ENCODE measurements around the gene CCDC171. TPM values are rescaled to one million over a fixed set of nuclear protein-coding genes. Genes with fewer than 3 reads are reported as not detected.

CCDC171 gene
- total RNA-seq, 1 experiment from 2014 or later: 2.4 TPM

DNA sequence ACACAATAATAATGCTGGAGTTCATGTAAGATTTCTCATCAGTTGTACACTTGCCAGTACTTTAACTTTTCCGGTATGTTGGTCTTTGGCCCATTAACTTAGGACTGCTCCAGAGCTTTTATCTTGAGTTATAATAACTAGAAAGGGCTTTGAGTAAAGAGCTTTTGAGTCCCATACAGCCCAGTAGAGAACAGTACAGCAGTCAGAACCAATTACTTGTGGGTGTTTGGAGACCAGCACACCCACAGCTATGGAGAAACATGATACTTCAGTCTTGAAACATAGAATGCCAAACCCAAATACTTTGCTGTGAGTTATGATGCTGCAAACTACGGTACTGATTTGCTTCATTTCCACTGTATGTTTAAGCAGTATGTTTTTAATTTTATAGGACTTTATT lies 374.3 kb downstream of the CCDC171 start:
- intact Hi-C loops (cut with micrococcal nuclease; ENCODE audit: unreplicated experiment): no loop called here
- H3K4me1 ChIP-seq (replicated peaks; ENCODE audit: insufficient read depth): no peaks in the 10 kb centered on the region

DNA sequence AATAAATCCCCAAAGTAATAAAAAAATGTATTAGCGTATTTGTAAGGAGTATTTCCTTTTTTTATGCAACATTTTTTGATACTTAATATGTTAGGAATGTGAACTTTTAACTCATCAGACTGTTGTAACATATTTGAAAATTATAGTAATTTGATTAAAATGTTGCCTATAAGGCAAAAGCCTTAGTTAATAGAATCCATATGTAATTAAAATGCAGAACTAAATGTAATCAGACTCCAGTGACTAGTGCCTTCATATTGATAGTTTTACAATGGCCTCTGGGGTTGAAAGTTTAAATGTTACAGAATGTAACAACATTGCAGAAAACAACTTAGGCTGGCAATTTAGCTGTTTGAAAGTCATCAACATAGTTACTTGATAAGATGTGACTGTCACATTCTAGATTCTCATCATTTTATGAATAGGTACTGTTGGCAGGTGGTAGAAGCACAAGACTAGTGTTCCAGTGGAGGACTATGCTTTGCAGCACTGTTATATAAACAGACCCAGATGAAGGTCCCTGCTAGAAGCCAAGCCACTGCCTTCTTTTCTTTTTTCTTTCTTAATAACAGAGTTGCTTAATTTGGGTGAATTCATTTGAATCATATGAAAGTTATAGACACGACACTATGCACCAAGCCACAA lies 382.9 kb downstream of the CCDC171 start:
- Histone ChIP-seq H3K27ac (no peak overlapping the region), H3K79me2 (ENCODE audit: low read depth) (no peaks in the 10 kb centered on the region), H3K4me3 (no peak overlapping the region), H2AFZ (no peak overlapping the region), H4K20me1 (ENCODE audit: insufficient read depth) (no peaks in the 10 kb centered on the region), H3K36me3 (ENCODE audit: low read depth) (no peaks in the 10 kb centered on the region), H3K27me3 (ENCODE audit: insufficient read depth, low read depth) (no peaks in the 10 kb centered on the region), H3K4me2 (no peak overlapping the region), H3K4me1 (replicated peaks; ENCODE audit: insufficient read depth) (no peaks in the 10 kb centered on the region), H3F3A (ENCODE audit: insufficient read depth, low read depth) (no peaks in the 10 kb centered on the region), H3K9me3 (ENCODE audit: insufficient read depth, low read depth) (no peaks in the 10 kb centered on the region), H3K9me2 (ENCODE audit: insufficient read depth) (no peaks in the 10 kb centered on the region)
- ChIA-PET POLR2A (ENCODE audit: unreplicated experiment) (no interaction called here), CTCF (no interaction called here)
- intact Hi-C loops (cut with micrococcal nuclease; ENCODE audit: unreplicated experiment): no loop called here
- TF ChIP-seq, protein P1, sequence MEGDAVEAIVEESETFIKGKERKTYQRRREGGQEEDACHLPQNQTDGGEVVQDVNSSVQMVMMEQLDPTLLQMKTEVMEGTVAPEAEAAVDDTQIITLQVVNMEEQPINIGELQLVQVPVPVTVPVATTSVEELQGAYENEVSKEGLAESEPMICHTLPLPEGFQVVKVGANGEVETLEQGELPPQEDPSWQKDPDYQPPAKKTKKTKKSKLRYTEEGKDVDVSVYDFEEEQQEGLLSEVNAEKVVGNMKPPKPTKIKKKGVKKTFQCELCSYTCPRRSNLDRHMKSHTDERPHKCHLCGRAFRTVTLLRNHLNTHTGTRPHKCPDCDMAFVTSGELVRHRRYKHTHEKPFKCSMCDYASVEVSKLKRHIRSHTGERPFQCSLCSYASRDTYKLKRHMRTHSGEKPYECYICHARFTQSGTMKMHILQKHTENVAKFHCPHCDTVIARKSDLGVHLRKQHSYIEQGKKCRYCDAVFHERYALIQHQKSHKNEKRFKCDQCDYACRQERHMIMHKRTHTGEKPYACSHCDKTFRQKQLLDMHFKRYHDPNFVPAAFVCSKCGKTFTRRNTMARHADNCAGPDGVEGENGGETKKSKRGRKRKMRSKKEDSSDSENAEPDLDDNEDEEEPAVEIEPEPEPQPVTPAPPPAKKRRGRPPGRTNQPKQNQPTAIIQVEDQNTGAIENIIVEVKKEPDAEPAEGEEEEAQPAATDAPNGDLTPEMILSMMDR (conservative IDR thresholded peaks at IDR 0.05): no peak
- no peak for TF ChIP-seq EZH2 (IDR thresholded peaks at IDR 0.05; ENCODE audit: low read depth)
- BruUV-seq (replicated peaks): no TSS peak
- no peak for DNase-seq

More for the DNA sequence above, 374.3 kb downstream of the CCDC171 start:
- Histone ChIP-seq H3K4me2 (no peak overlapping the region), H3K36me3 (ENCODE audit: low read depth) (no peaks in the 10 kb centered on the region), H3K79me2 (ENCODE audit: low read depth) (no peaks in the 10 kb centered on the region), H3K4me3 (no peak overlapping the region), H3K9me2 (ENCODE audit: insufficient read depth) (no peaks in the 10 kb centered on the region), H4K20me1 (ENCODE audit: insufficient read depth) (no peaks in the 10 kb centered on the region), H2AFZ (no peak overlapping the region), H3F3A (ENCODE audit: insufficient read depth, low read depth) (no peaks in the 10 kb centered on the region), H3K27me3 (ENCODE audit: insufficient read depth, low read depth) (no peaks in the 10 kb centered on the region), H3K9me3 (ENCODE audit: insufficient read depth, low read depth) (no peaks in the 10 kb centered on the region), H3K27ac (no peak overlapping the region)
- TF ChIP-seq EZH2 (IDR thresholded peaks at IDR 0.05; ENCODE audit: low read depth): no peak
- TF ChIP-seq, protein P1 (conservative IDR thresholded peaks at IDR 0.05): no peak
- DNase-seq: no peak
- CTCF ChIA-PET: no interaction called here
- BruUV-seq (replicated peaks): no TSS peak
- POLR2A ChIA-PET (ENCODE audit: unreplicated experiment): no interaction called here

DNA sequence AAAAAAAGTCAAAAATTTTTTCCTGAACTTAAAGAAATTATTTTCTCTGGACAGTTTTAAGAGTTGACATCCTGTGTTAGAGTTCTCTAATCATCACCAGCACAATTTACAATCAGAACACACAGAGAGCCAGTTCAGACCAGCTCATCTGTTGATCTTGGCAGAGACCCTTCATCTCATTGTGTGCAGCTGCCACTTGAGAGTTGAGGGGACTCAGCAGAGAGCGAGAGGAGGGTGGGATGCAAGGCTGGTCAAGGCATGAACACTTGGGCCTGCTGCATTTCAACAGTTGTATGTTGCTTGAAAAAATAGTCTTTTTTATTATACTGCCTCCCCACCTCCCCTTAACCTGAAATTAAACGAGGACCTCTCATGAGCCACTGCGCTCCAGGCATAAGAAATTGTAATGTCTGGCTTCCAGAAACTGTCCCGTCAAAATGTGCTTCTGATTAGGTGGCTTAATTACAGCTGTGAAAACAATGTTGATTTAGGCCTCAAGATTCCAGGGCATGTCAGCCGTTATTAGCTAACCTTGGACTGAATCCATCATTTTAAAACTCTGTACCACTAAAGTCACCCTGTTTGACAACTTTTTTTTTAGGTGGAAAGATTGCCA lies 383.6 kb downstream of the CCDC171 start:
- Histone ChIP-seq H3K9me3 (ENCODE audit: insufficient read depth, low read depth) (no peaks in the 10 kb centered on the region), H3K79me2 (ENCODE audit: low read depth) (no peaks in the 10 kb centered on the region), H3K27me3 (ENCODE audit: insufficient read depth, low read depth) (no peaks in the 10 kb centered on the region), H3F3A (ENCODE audit: insufficient read depth, low read depth) (no peaks in the 10 kb centered on the region), H3K4me2 (no peak overlapping the region), H3K27ac (no peak overlapping the region), H3K4me3 (no peak overlapping the region), H3K4me1 (replicated peaks; ENCODE audit: insufficient read depth) (no peaks in the 10 kb centered on the region), H2AFZ (no peak overlapping the region), H3K9me2 (ENCODE audit: insufficient read depth) (no peaks in the 10 kb centered on the region), H3K36me3 (ENCODE audit: low read depth) (no peaks in the 10 kb centered on the region), H4K20me1 (ENCODE audit: insufficient read depth) (no peaks in the 10 kb centered on the region)
- intact Hi-C loops (cut with micrococcal nuclease; ENCODE audit: unreplicated experiment): no loop called here
- no peak for DNase-seq
- ChIA-PET POLR2A (ENCODE audit: unreplicated experiment) (no interaction called here), CTCF (no interaction called here)
- TF ChIP-seq, protein P1 (conservative IDR thresholded peaks at IDR 0.05): no peak
- BruUV-seq (replicated peaks): no TSS peak

All from PC-9 (cell line).